HG02571 (cell line): Measurements from ENCODE around the gene SRPK1.
"Not testable (repeated sequence)": the region's sequence is repeated elsewhere in the genome, so short reads cannot be mapped to it uniquely, and the experiment has no call there.

ENCODE experiments used
- ATAC-seq: cut with Tn5 transposase; IDR thresholded peaks from one replicate; pipeline ENCODE4 v1.9.1; 2021; ENCODE audit warnings: mild to moderate bottlenecking, moderate library complexity; ENCODE audit not compliant: unreplicated experiment

SRPK1 gene

GRCh38 chr6:35920793-35921732 lies at the start of gene SRPK1:
TSS of gene SRPK1 (minus strand) at chr6:35921098. CDS start at chr6:35921056, 42 bp downstream.
- ATAC-seq: peak; percentile 72

GRCh38 chr6:35970181-35970580 lies 49.3 kb upstream of the SRPK1 start:
- no peak for ATAC-seq

- no peak for ATAC-seq
These were observed 48.7 kb upstream of the SRPK1 start for GRCh38 chr6:35969646-35970045.

- ATAC-seq: no peak
These were observed 47.9 kb upstream of the SRPK1 start for GRCh38 chr6:35968821-35969220.

- no peak for ATAC-seq
These were observed 46.3 kb upstream of the SRPK1 start for GRCh38 chr6:35967076-35967774.

- no peak for ATAC-seq
These were observed 42.1 kb upstream of the SRPK1 start for GRCh38 chr6:35962779-35963560.

GRCh38 chr6:35960187-35960586 lies 39.3 kb upstream of the SRPK1 start:
- no peak for ATAC-seq

- ATAC-seq: no peak
These were observed 35.1 kb upstream of the SRPK1 start for GRCh38 chr6:35955970-35956369.

GRCh38 chr6:35955521-35955920 lies 34.6 kb upstream of the SRPK1 start:
- no peak for ATAC-seq

- ATAC-seq: no peak
These were observed 34.2 kb upstream of the SRPK1 start for GRCh38 chr6:35955071-35955470.

- no peak for ATAC-seq
These were observed 33.4 kb upstream of the SRPK1 start for GRCh38 chr6:35954333-35954732.

- no peak for ATAC-seq
These were observed 27.8 kb upstream of the SRPK1 start for GRCh38 chr6:35948725-35949124.

- no peak for ATAC-seq
These were observed 24.7 kb upstream of the SRPK1 start for GRCh38 chr6:35945650-35946025.

- ATAC-seq: no peak
These were observed 22.5 kb upstream of the SRPK1 start for GRCh38 chr6:35943390-35943789.

- ATAC-seq: no peak
These were observed 21.5 kb upstream of the SRPK1 start for GRCh38 chr6:35942355-35942754.

GRCh38 chr6:35941170-35941569 lies 20.3 kb upstream of the SRPK1 start:
- not testable (repeated sequence) for ATAC-seq

- not testable (repeated sequence) for ATAC-seq
These were observed 19.1 kb upstream of the SRPK1 start for GRCh38 chr6:35940014-35940413.

GRCh38 chr6:35939259-35939658 lies 18.4 kb upstream of the SRPK1 start:
- not testable (repeated sequence) for ATAC-seq

- no peak for ATAC-seq
These were observed 15.9 kb upstream of the SRPK1 start for GRCh38 chr6:35936681-35937359.

- no peak for ATAC-seq
These were observed 14.6 kb upstream of the SRPK1 start for GRCh38 chr6:35935469-35935868.

- no peak for ATAC-seq
These were observed 12.9 kb upstream of the SRPK1 start for GRCh38 chr6:35933844-35934243.
